Measurements from ENCODE around the gene SREBF1. TPM values are rescaled to one million over a fixed set of nuclear protein-coding genes. Genes with fewer than 3 reads are reported as not detected.

Gene SREBF1
- total RNA-seq, 5 donors from 2014 or later (not counting 1 experiment from before 2014, with no cell fraction given): 24.6 to 279 (median 38.9) TPM

GRCh38 chr17:17804007-17804406, 32.8 kb downstream of the SREBF1 start:
- ChIA-PET POLR2A (no interaction called here), CTCF (no interaction called here)
- ATAC-seq (replicated peaks in 1 of 4) (no peak), DNase-seq (no peak)
- Mint-ChIP-seq H3K27me3 (no peaks in the 10 kb centered on the region), H3K9me3 (no peaks in the 10 kb centered on the region), H3K36me3 (peaks cover 15% of the 10 kb centered on the region), H3K4me3 (no peak overlapping the region), H3K4me1 (peaks cover 0 to 4% (median 3%) of the 10 kb centered on the region in 3 donors), H3K27ac (no peak overlapping the region)
- Histone ChIP-seq H3K36me3 (ENCODE audit: control insufficient read depth in 2 of 2, extremely low read depth in 1 of 2, insufficient read depth in 1 of 2, low read length in 1 of 2) (peaks cover 4 to 5% of the 10 kb centered on the region in 2 donors), H3K9me3 (no peaks in the 10 kb centered on the region), H3K27me3 (replicated peaks in 1 of 2; ENCODE audit: control insufficient read depth in 2 of 2, extremely low read depth in 1 of 2, insufficient read depth in 2 of 2, low read length in 1 of 2) (no peaks in the 10 kb centered on the region), H3K27ac (ENCODE audit: low read length) (no peak overlapping the region), H3K4me3 (ENCODE audit: control insufficient read depth in 1 of 2, extremely low read depth in 1 of 2, low read length in 1 of 2) (no peak overlapping the region), H3K4me1 (ENCODE audit: control insufficient read depth in 1 of 2, extremely low read depth in 1 of 2, insufficient read depth in 2 of 2, low read length in 2 of 2) (peaks cover 0 to 5% of the 10 kb centered on the region in 2 experiments)
- 100% methylated on average over 1 of the region's 3 CpGs for WGBS (ENCODE audit: insufficient coverage)

- POLR2A ChIA-PET: interaction anchor here in 1 of 2 donors (0.6 kb wide), 1 partner anchor 10 kb away, joined by 9 read pairs; no protein-coding TSS in a partner anchor
- 96% methylated on average over 8 of the region's 13 CpGs for WGBS (ENCODE audit: insufficient coverage)
- H3K27me3 Mint-ChIP-seq: no peaks in the 10 kb centered on the region
These were observed 34.8 kb downstream of the SREBF1 start for GRCh38 chr17:17801800-17802481.

GRCh38 chr17:17800504-17801021, 36.2 kb downstream of the SREBF1 start:
- Mint-ChIP-seq H3K9me3 (no peaks in the 10 kb centered on the region), H3K36me3 (peaks cover 13% of the 10 kb centered on the region), H3K4me1 (peaks cover 0 to 1% (median 0%) of the 10 kb centered on the region in 3 donors), H3K4me3 (no peak overlapping the region), H3K27me3 (no peaks in the 10 kb centered on the region), H3K27ac (no peak overlapping the region)
- DNase-seq (no peak), ATAC-seq (replicated peaks in 1 of 4) (no peak)
- H3K36me3 ChIP-seq (ENCODE audit: control insufficient read depth in 2 of 2, extremely low read depth in 1 of 2, insufficient read depth in 1 of 2, low read length in 1 of 2): peaks cover 7 to 15% of the 10 kb centered on the region in 2 donors
- no peak overlapping the region for H3K4me3 ChIP-seq (ENCODE audit: control insufficient read depth in 1 of 2, extremely low read depth in 1 of 2, low read length in 1 of 2)
- H3K9me3 ChIP-seq: no peaks in the 10 kb centered on the region
- H3K4me1 ChIP-seq (ENCODE audit: control insufficient read depth in 1 of 2, extremely low read depth in 1 of 2, insufficient read depth in 2 of 2, low read length in 2 of 2): no peaks in the 10 kb centered on the region
- POLR2A ChIA-PET: interaction anchor here in 1 of 2 donors (0.5 kb wide), 1 partner anchor 34 kb away, joined by 3 read pairs; no protein-coding TSS in a partner anchor
- no peaks in the 10 kb centered on the region for H3K27me3 ChIP-seq (replicated peaks in 1 of 2; ENCODE audit: control insufficient read depth in 2 of 2, extremely low read depth in 1 of 2, insufficient read depth in 2 of 2, low read length in 1 of 2)
- H3K27ac ChIP-seq (ENCODE audit: low read length): no peak overlapping the region
- 97% methylated on average over 12 of the region's 12 CpGs for WGBS (ENCODE audit: insufficient coverage)
- CTCF ChIA-PET: no interaction called here

More at GRCh38 chr17:17801800-17802481, 34.8 kb downstream of the SREBF1 start:
- Histone ChIP-seq H3K9me3 (no peaks in the 10 kb centered on the region), H3K4me3 (ENCODE audit: control insufficient read depth in 1 of 2, extremely low read depth in 1 of 2, low read length in 1 of 2) (no peak overlapping the region), H3K4me1 (ENCODE audit: control insufficient read depth in 1 of 2, extremely low read depth in 1 of 2, insufficient read depth in 2 of 2, low read length in 2 of 2) (no peaks in the 10 kb centered on the region), H3K27ac (ENCODE audit: low read length) (no peak overlapping the region), H3K36me3 (ENCODE audit: control insufficient read depth in 2 of 2, extremely low read depth in 1 of 2, insufficient read depth in 1 of 2, low read length in 1 of 2) (peaks cover 7 to 9% of the 10 kb centered on the region in 2 donors), H3K27me3 (replicated peaks in 1 of 2; ENCODE audit: control insufficient read depth in 2 of 2, extremely low read depth in 1 of 2, insufficient read depth in 2 of 2, low read length in 1 of 2) (no peaks in the 10 kb centered on the region)
- ATAC-seq (replicated peaks in 1 of 4) (no peak), DNase-seq (no peak)
- peaks cover 19% of the 10 kb centered on the region for H3K36me3 Mint-ChIP-seq
- no peak overlapping the region for H3K4me3 Mint-ChIP-seq
- CTCF ChIA-PET: interaction anchor here in 1 of 2 donors (0.6 kb wide), 1 partner anchor 124 kb away, joined by 3 read pairs; no protein-coding TSS in a partner anchor
- peaks cover 0 to 1% (median 0%) of the 10 kb centered on the region in 3 donors for H3K4me1 Mint-ChIP-seq
- no peak overlapping the region for H3K27ac Mint-ChIP-seq
- no peaks in the 10 kb centered on the region for H3K9me3 Mint-ChIP-seq

- WGBS (ENCODE audit: insufficient coverage): 92% methylated on average over 9 of the region's 16 CpGs
- no peak for ATAC-seq (replicated peaks in 1 of 4)
These were observed 38.1 kb downstream of the SREBF1 start for GRCh38 chr17:17798573-17799255.

GRCh38 chr17:17798010-17798556, 38.7 kb downstream of the SREBF1 start:
- no peak overlapping the region for H3K4me3 Mint-ChIP-seq
- ATAC-seq (replicated peaks in 1 of 4): no peak
- 94% methylated on average over 22 of the region's 25 CpGs for WGBS (ENCODE audit: insufficient coverage)

More at GRCh38 chr17:17798573-17799255, 38.1 kb downstream of the SREBF1 start:
- Histone ChIP-seq H3K4me1 (ENCODE audit: control insufficient read depth in 1 of 2, extremely low read depth in 1 of 2, insufficient read depth in 2 of 2, low read length in 2 of 2) (peaks cover 0 to 5% of the 10 kb centered on the region in 2 experiments), H3K27ac (ENCODE audit: low read length) (no peak overlapping the region), H3K36me3 (ENCODE audit: control insufficient read depth in 2 of 2, extremely low read depth in 1 of 2, insufficient read depth in 1 of 2, low read length in 1 of 2) (peaks cover 3 to 27% of the 10 kb centered on the region in 2 donors), H3K9me3 (no peaks in the 10 kb centered on the region), H3K27me3 (replicated peaks in 1 of 2; ENCODE audit: control insufficient read depth in 2 of 2, extremely low read depth in 1 of 2, insufficient read depth in 2 of 2, low read length in 1 of 2) (no peaks in the 10 kb centered on the region), H3K4me3 (ENCODE audit: control insufficient read depth in 1 of 2, extremely low read depth in 1 of 2, low read length in 1 of 2) (no peak overlapping the region)
- H3K27me3 Mint-ChIP-seq: no peaks in the 10 kb centered on the region
- peaks cover 6% of the 10 kb centered on the region for H3K36me3 Mint-ChIP-seq
- POLR2A ChIA-PET: no interaction called here
- DNase-seq: no peak
- H3K4me3 Mint-ChIP-seq: no peak overlapping the region
- H3K4me1 Mint-ChIP-seq: peaks cover 4 to 6% (median 5%) of the 10 kb centered on the region in 3 donors
- no peaks in the 10 kb centered on the region for H3K9me3 Mint-ChIP-seq
- CTCF ChIA-PET: no interaction called here
- no peak overlapping the region for H3K27ac Mint-ChIP-seq

GRCh38 chr17:17797119-17797809, 39.5 kb downstream of the SREBF1 start:
- peaks cover 4% of the 10 kb centered on the region for H3K36me3 Mint-ChIP-seq
- no peaks in the 10 kb centered on the region for H3K9me3 Mint-ChIP-seq
- no peak overlapping the region for H3K4me3 Mint-ChIP-seq
- no peaks in the 10 kb centered on the region for H3K27me3 ChIP-seq (replicated peaks in 1 of 2; ENCODE audit: control insufficient read depth in 2 of 2, extremely low read depth in 1 of 2, insufficient read depth in 2 of 2, low read length in 1 of 2)
- no peak overlapping the region for H3K4me3 ChIP-seq (ENCODE audit: control insufficient read depth in 1 of 2, extremely low read depth in 1 of 2, low read length in 1 of 2)
- ChIA-PET CTCF (interaction anchor here in 1 of 2 donors (0.5 kb wide), 1 partner anchor 1512 kb away, joined by 6 read pairs; no protein-coding TSS in a partner anchor), POLR2A (no interaction called here)
- H3K4me1 ChIP-seq (ENCODE audit: control insufficient read depth in 1 of 2, extremely low read depth in 1 of 2, insufficient read depth in 2 of 2, low read length in 2 of 2): peaks cover 7 to 19% of the 10 kb centered on the region in 2 experiments
- no peaks in the 10 kb centered on the region for H3K27me3 Mint-ChIP-seq
- no peaks in the 10 kb centered on the region for H3K9me3 ChIP-seq
- no peak overlapping the region for H3K27ac Mint-ChIP-seq
- no peak overlapping the region for H3K27ac ChIP-seq (ENCODE audit: low read length)
- no peak for DNase-seq
- peaks cover 17 to 20% (median 19%) of the 10 kb centered on the region in 3 donors for H3K4me1 Mint-ChIP-seq
- no peak for ATAC-seq (replicated peaks in 1 of 4)
- WGBS (ENCODE audit: insufficient coverage): 95% methylated on average over 26 of the region's 30 CpGs
- peaks cover 3 to 27% of the 10 kb centered on the region in 2 donors for H3K36me3 ChIP-seq (ENCODE audit: control insufficient read depth in 2 of 2, extremely low read depth in 1 of 2, insufficient read depth in 1 of 2, low read length in 1 of 2)

More at GRCh38 chr17:17798010-17798556, 38.7 kb downstream of the SREBF1 start:
- Mint-ChIP-seq H3K27ac (no peak overlapping the region), H3K27me3 (no peaks in the 10 kb centered on the region), H3K9me3 (no peaks in the 10 kb centered on the region), H3K36me3 (peaks cover 4% of the 10 kb centered on the region), H3K4me1 (peaks cover 10 to 12% (median 11%) of the 10 kb centered on the region in 3 donors)
- no peaks in the 10 kb centered on the region for H3K9me3 ChIP-seq
- POLR2A ChIA-PET: no interaction called here
- H3K36me3 ChIP-seq (ENCODE audit: control insufficient read depth in 2 of 2, extremely low read depth in 1 of 2, insufficient read depth in 1 of 2, low read length in 1 of 2): peaks cover 3 to 27% of the 10 kb centered on the region in 2 donors
- peaks cover 3 to 12% of the 10 kb centered on the region in 2 experiments for H3K4me1 ChIP-seq (ENCODE audit: control insufficient read depth in 1 of 2, extremely low read depth in 1 of 2, insufficient read depth in 2 of 2, low read length in 2 of 2)
- CTCF ChIA-PET: no interaction called here
- no peak for DNase-seq
- H3K27ac ChIP-seq (ENCODE audit: low read length): no peak overlapping the region
- no peak overlapping the region for H3K4me3 ChIP-seq (ENCODE audit: control insufficient read depth in 1 of 2, extremely low read depth in 1 of 2, low read length in 1 of 2)
- no peaks in the 10 kb centered on the region for H3K27me3 ChIP-seq (replicated peaks in 1 of 2; ENCODE audit: control insufficient read depth in 2 of 2, extremely low read depth in 1 of 2, insufficient read depth in 2 of 2, low read length in 1 of 2)

All from T-cell (primary cell).